Measurements from ENCODE around the gene DDX10. TPM values are rescaled to one million over a fixed set of nuclear protein-coding genes. Genes with fewer than 3 reads are reported as not detected.

DDX10 gene
- total and polyA plus RNA-seq, 2 of the 8 experiments (the other 6 are each of a cell fraction or from before 2014, with no cell fraction given), result 49.2 to 52.2 TPM

GRCh38 chr11:108754901-108755625, 90.2 kb downstream of the DDX10 start:
- WGBS, 2 experiments (ENCODE audit: extremely low coverage in 1 of 2, insufficient coverage in 1 of 2, insufficient read length in 1 of 2, insufficient replicate concordance in 2 of 2, low coverage in 1 of 2, low lambda C conversion rate in 2 of 2, missing lambda C conversion rate in 1 of 2), result 87% methylated on average over 2 of the region's 2 CpGs; no CpG with 5 or more reads in 1 of the 2 experiments
- no peak overlapping the region for H3K18ac ChIP-seq (ENCODE audit: extremely low read depth, low read length)
- DNase-seq (ENCODE audit: low read depth in 1 of 2, low spot score in 2 of 2), result no peak
- TF ChIP-seq CHD1 (IDR thresholded peaks at IDR 0.05; ENCODE audit: low read depth, low read length), result no peak
- no peak for TF ChIP-seq ZNF274 (IDR thresholded peaks at IDR 0.05; ENCODE audit: borderline replicate concordance, extremely low read depth, low read length)
- TF ChIP-seq PHF8 (conservative IDR thresholded peaks at IDR 0.05; ENCODE audit: low read depth, low read length), result no peak
- TF ChIP-seq TEAD4 (IDR thresholded peaks at IDR 0.05; ENCODE audit: low read depth, low read length), result no peak
- TF ChIP-seq BACH1 (IDR thresholded peaks at IDR 0.05; ENCODE audit: low read length), result no peak
- no peak for TF ChIP-seq GABPA (IDR thresholded peaks at IDR 0.05; ENCODE audit: borderline replicate concordance, insufficient read depth, low read length)
- TF ChIP-seq ASH2L (IDR thresholded peaks at IDR 0.05; ENCODE audit: low read length), result no peak
- TF ChIP-seq KDM5A (IDR thresholded peaks at IDR 0.05; ENCODE audit: low read length), result no peak
- no peak for TF ChIP-seq SP2 (IDR thresholded peaks at IDR 0.05; ENCODE audit: low read length)
- TF ChIP-seq BRCA1 (IDR thresholded peaks at IDR 0.05; ENCODE audit: low read depth, low read length), result no peak
- TF ChIP-seq MAFK (IDR thresholded peaks at IDR 0.05; ENCODE audit: low read depth, low read length), result no peak
- TF ChIP-seq CBX5 (IDR thresholded peaks at IDR 0.05; ENCODE audit: low read depth, low read length), result no peak
- no peak for TF ChIP-seq TCF12 (IDR thresholded peaks at IDR 0.05; ENCODE audit: low read depth, low read length)
- no peak for TF ChIP-seq YY1 (IDR thresholded peaks at IDR 0.05; ENCODE audit: low read depth, low read length)

More at GRCh38 chr11:108754901-108755625, 90.2 kb downstream of the DDX10 start:
- H3K4me3 ChIP-seq (ENCODE audit: extremely low read depth in 1 of 4, insufficient read depth in 2 of 4, low read depth in 3 of 4, low read length in 4 of 4), result no peak overlapping the region
- FAIRE-seq, result no peak
- H3K27me3 ChIP-seq (replicated peaks in 1 of 4; ENCODE audit: control insufficient read depth in 3 of 4, extremely low read depth in 1 of 4, insufficient read depth in 3 of 4, low read length in 3 of 4), result no peaks in the 10 kb centered on the region
- H4K91ac ChIP-seq (replicated peaks; ENCODE audit: insufficient read length, low read length), result no peak overlapping the region
- H3K4ac ChIP-seq (replicated peaks; ENCODE audit: insufficient read length, low read depth, low read length), result no peak overlapping the region
- no peaks in the 10 kb centered on the region for H3K36me3 ChIP-seq (ENCODE audit: control insufficient read depth in 2 of 4, insufficient read depth in 4 of 4, low read length in 3 of 4)
- H3K9me3 ChIP-seq (ENCODE audit: insufficient read depth in 2 of 2, low read depth in 1 of 2, low read length in 1 of 2), result no peaks in the 10 kb centered on the region
- H3K14ac ChIP-seq (ENCODE audit: insufficient read length), result no peak overlapping the region
- peaks cover 0 to 6% (median 2%) of the 10 kb centered on the region in 4 experiments; a peak in 1 of 7 replicates for H3K4me1 ChIP-seq (replicated peaks in 1 of 4; ENCODE audit: control insufficient read depth in 3 of 4, insufficient read depth in 4 of 4, low read length in 3 of 4)
- H3K9ac ChIP-seq (replicated peaks in 1 of 4; ENCODE audit: extremely low read depth in 1 of 4, low read depth in 3 of 4, low read length in 3 of 4), result no peak overlapping the region; a peak in 1 of 7 replicates
- H4K8ac ChIP-seq (ENCODE audit: extremely low read depth, insufficient read depth, low read length), result no peak overlapping the region
- no peak overlapping the region for H3K4me2 ChIP-seq (ENCODE audit: insufficient read depth in 1 of 2, low read depth in 2 of 2, low read length in 2 of 2)
- H2BK120ac ChIP-seq (replicated peaks; ENCODE audit: low read depth, low read length), result no peak overlapping the region
- H3K23me2 ChIP-seq (ENCODE audit: low read depth, low read length), result no peaks in the 10 kb centered on the region
- H2BK15ac ChIP-seq (ENCODE audit: low read length), result no peak overlapping the region
- peaks cover 4% of the 10 kb centered on the region; the same call in 1 of the 2 replicates for H3K79me1 ChIP-seq (ENCODE audit: low read depth, low read length)
- no peak overlapping the region for H2BK5ac ChIP-seq (ENCODE audit: low read depth, low read length)
- CTCF ChIA-PET (ENCODE audit: partially characterized antibody), result interaction anchor here (1.3 to 3.9 kb wide), 3 partner anchors 18 to 99 kb away, joined by 3 to 17 read pairs (median 4); no protein-coding TSS in a partner anchor
- no peak overlapping the region for H3K27ac ChIP-seq (ENCODE audit: low read depth, low read length)
- H2BK20ac ChIP-seq (ENCODE audit: low read length), result no peak overlapping the region
- no peak overlapping the region for H3K56ac ChIP-seq (replicated peaks; ENCODE audit: insufficient read length, low read depth, low read length)
- POLR2A ChIA-PET (ENCODE audit: partially characterized antibody), result no interaction called here
- H3K23ac ChIP-seq (ENCODE audit: insufficient read length), result no peak overlapping the region
- no peak overlapping the region for H2AFZ ChIP-seq (ENCODE audit: low read length)
- H4K5ac ChIP-seq (ENCODE audit: insufficient read length, low read depth, low read length), result no peak overlapping the region
- peaks cover 0 to 34% of the 10 kb centered on the region in 2 experiments; a peak in 1 of 4 replicates for H3K79me2 ChIP-seq (ENCODE audit: control insufficient read depth in 1 of 2, insufficient read depth in 2 of 2, low read length in 2 of 2)
- H4K20me1 ChIP-seq (replicated peaks in 1 of 2; ENCODE audit: control insufficient read depth in 1 of 2, insufficient read depth in 2 of 2, low read length in 2 of 2), result peaks cover 2% of the 10 kb centered on the region in 2 experiments
- no peak overlapping the region for H2BK12ac ChIP-seq (ENCODE audit: low read depth, low read length)
- no peak overlapping the region for H2AK5ac ChIP-seq (ENCODE audit: low read depth, low read length)

Measured in H1 (cell line).